MM.1S (cell line): ENCODE measurements around the gene KANK4.

Source experiments
- DNase-seq: peaks from one replicate; pipeline ENCODE4 v3.0.0-alpha.2; 2015
- H2AFZ ChIP-seq: fragments of 300-600 bp; sonication (generic); 2 replicates; pipeline ENCODE4 v1.6.0; 2016; ENCODE audit warnings: antibody characterized with exemption, low read length
- H3F3A ChIP-seq: fragments of 300-600 bp; sonication (generic); 2 replicates; pipeline ENCODE4 v1.6.1; 2016; ENCODE audit warnings: mild to moderate bottlenecking, antibody characterized with exemption, low read length, moderate library complexity, mixed read lengths; ENCODE audit not compliant: insufficient read depth
- H3K27ac ChIP-seq: fragments of 300-600 bp; sonication (generic); 2 replicates; pipeline ENCODE4 v1.5.1; 2016; ENCODE audit warnings: mild to moderate bottlenecking, low read length
- H3K27me3 ChIP-seq: fragments of 300-600 bp; sonication (generic); replicated peaks from 2 replicates; pipeline ENCODE4 v1.6.0; 2016; ENCODE audit warnings: low read length; ENCODE audit not compliant: insufficient read depth
- H3K36me3 ChIP-seq: fragments of 300-600 bp; sonication (generic); replicated peaks from 2 replicates; pipeline ENCODE4 v1.6.1; 2016; ENCODE audit warnings: mild to moderate bottlenecking, low read length, mixed read lengths; ENCODE audit not compliant: insufficient read depth
- H3K4me1 ChIP-seq: fragments of 300-600 bp; sonication (generic); 2 replicates; pipeline ENCODE4 v1.6.1; 2016; ENCODE audit warnings: low read length, mixed read lengths
- H3K4me2 ChIP-seq: fragments of 300-600 bp; sonication (generic); 2 replicates; pipeline ENCODE4 v1.6.0; 2016; ENCODE audit warnings: low read depth, low read length
- H3K4me3 ChIP-seq: fragments of 300-600 bp; sonication (generic); 2 replicates; pipeline ENCODE4 v1.5.1; 2016; ENCODE audit warnings: low read length, mixed read lengths
- H3K79me2 ChIP-seq: fragments of 300-600 bp; sonication (generic); 2 replicates; pipeline ENCODE4 v1.6.1; 2016; ENCODE audit warnings: mixed run types, low read length, mixed read lengths
- H3K9ac ChIP-seq: fragments of 300-600 bp; sonication (generic); 2 replicates; pipeline ENCODE4 v1.6.1; 2016; ENCODE audit warnings: low read length, mixed read lengths
- H3K9me2 ChIP-seq: fragments of 300-600 bp; sonication (generic); replicated peaks from 2 replicates; pipeline ENCODE4 v1.6.1; 2016; ENCODE audit warnings: mild to moderate bottlenecking, low read length, mixed read lengths; ENCODE audit not compliant: insufficient read depth
- H3K9me3 ChIP-seq: fragments of 300-600 bp; sonication (generic); replicated peaks from 2 replicates; pipeline ENCODE4 v1.6.1; 2016; ENCODE audit warnings: mild to moderate bottlenecking, low read length, mixed read lengths; ENCODE audit not compliant: insufficient read depth
- H4K20me1 ChIP-seq: fragments of 300-600 bp; sonication (generic); 2 replicates; pipeline ENCODE4 v1.6.1; 2016; ENCODE audit warnings: mild to moderate bottlenecking, low read length, moderate library complexity, mixed read lengths; ENCODE audit not compliant: insufficient read depth
- CTCF ChIP-seq: fragments of 300-600 bp; sonication (generic); IDR thresholded peaks from 2 replicates; pipeline ENCODE4 v1.5.1; 2016; ENCODE audit warnings: antibody characterized with exemption, low read length, mixed read lengths
- EZH2 ChIP-seq: fragments of 300-600 bp; sonication (generic); optimal IDR thresholded peaks from 2 replicates; pipeline ENCODE3; 2017; ENCODE audit warnings: low read depth, mild to moderate bottlenecking, antibody characterized with exemption, low read length, mixed read lengths
- EZH2phosphoT487 ChIP-seq: fragments of 300-600 bp; sonication (generic); IDR thresholded peaks from 2 replicates; pipeline ENCODE4 v1.6.1; 2018; ENCODE audit warnings: antibody characterized with exemption, low read length

KANK4 gene

GRCh38 chr1:62336638-62336994 lies 17.4 kb upstream of the KANK4 start:
- Histone ChIP-seq H4K20me1 (no peaks in the 10 kb centered on the region), H3K27ac (no peak overlapping the region)
- TF ChIP-seq CTCF: no peak
- no peak for TF ChIP-seq EZH2
- no peak for TF ChIP-seq EZH2phosphoT487

GRCh38 chr1:62335656-62336055 lies 16.4 kb upstream of the KANK4 start:
- no peak overlapping the region for H3K4me3 ChIP-seq
- H3F3A ChIP-seq: no peaks in the 10 kb centered on the region
- no peaks in the 10 kb centered on the region for H3K27me3 ChIP-seq
- no peaks in the 10 kb centered on the region for H3K9me3 ChIP-seq
- no peak overlapping the region for H3K4me2 ChIP-seq
- H3K9ac ChIP-seq: no peak overlapping the region
- H3K9me2 ChIP-seq: no peaks in the 10 kb centered on the region
- no peaks in the 10 kb centered on the region for H4K20me1 ChIP-seq
- no peak for TF ChIP-seq CTCF
- TF ChIP-seq EZH2: no peak
- TF ChIP-seq EZH2phosphoT487: no peak
- H3K79me2 ChIP-seq: no peaks in the 10 kb centered on the region
- H3K36me3 ChIP-seq: no peaks in the 10 kb centered on the region
- no peak overlapping the region for H3K27ac ChIP-seq
- no peaks in the 10 kb centered on the region for H3K4me1 ChIP-seq
- no peak for DNase-seq
- no peak overlapping the region for H2AFZ ChIP-seq

More at GRCh38 chr1:62336638-62336994, 17.4 kb upstream of the KANK4 start:
- Histone ChIP-seq H3K4me1 (no peaks in the 10 kb centered on the region), H3K36me3 (no peaks in the 10 kb centered on the region), H3K79me2 (no peaks in the 10 kb centered on the region), H3K4me3 (no peak overlapping the region), H3K4me2 (no peak overlapping the region), H3K9ac (no peak overlapping the region), H3K9me3 (no peaks in the 10 kb centered on the region), H3K9me2 (no peaks in the 10 kb centered on the region), H3F3A (no peaks in the 10 kb centered on the region), H2AFZ (no peak overlapping the region), H3K27me3 (no peaks in the 10 kb centered on the region)
- DNase-seq: no peak

- no peak overlapping the region for H3K27ac ChIP-seq
- H3K9me2 ChIP-seq: no peaks in the 10 kb centered on the region
- no peak overlapping the region for H3K9ac ChIP-seq
- TF ChIP-seq EZH2phosphoT487 (no peak), CTCF (no peak), EZH2 (no peak)
- H4K20me1 ChIP-seq: no peaks in the 10 kb centered on the region
- no peaks in the 10 kb centered on the region for H3F3A ChIP-seq
- no peak overlapping the region for H3K4me3 ChIP-seq
- H3K36me3 ChIP-seq: no peaks in the 10 kb centered on the region
- H3K27me3 ChIP-seq: no peaks in the 10 kb centered on the region
- no peaks in the 10 kb centered on the region for H3K9me3 ChIP-seq
- no peak overlapping the region for H2AFZ ChIP-seq
- no peaks in the 10 kb centered on the region for H3K4me1 ChIP-seq
- no peaks in the 10 kb centered on the region for H3K79me2 ChIP-seq
- H3K4me2 ChIP-seq: no peak overlapping the region
- DNase-seq: no peak
Observed at GRCh38 chr1:62334434-62334985, 15.3 kb upstream of the KANK4 start.
